Fibroblast of mammary gland (primary cell): ENCODE measurements around the gene PCED1A.

Source experiments
- DNase-seq: peaks from one replicate; pipeline ENCODE4 v3.0.0-alpha.2; 2010; ENCODE audit warnings: low read depth
- H3K4me3 ChIP-seq: 2 replicates; pipeline ENCODE4 v1.5.1; 2011; ENCODE audit warnings: low read depth, mild to moderate bottlenecking, low read length, moderate library complexity; ENCODE audit not compliant: control insufficient read depth
- TF ChIP-seq, protein P1 (sequence below): conservative IDR thresholded peaks from 2 replicates; pipeline ENCODE4 v1.5.1; 2011; ENCODE audit warnings: low read depth, low read length, inconsistent platforms; ENCODE audit not compliant: control insufficient read depth, insufficient read depth

PCED1A gene

DNA sequence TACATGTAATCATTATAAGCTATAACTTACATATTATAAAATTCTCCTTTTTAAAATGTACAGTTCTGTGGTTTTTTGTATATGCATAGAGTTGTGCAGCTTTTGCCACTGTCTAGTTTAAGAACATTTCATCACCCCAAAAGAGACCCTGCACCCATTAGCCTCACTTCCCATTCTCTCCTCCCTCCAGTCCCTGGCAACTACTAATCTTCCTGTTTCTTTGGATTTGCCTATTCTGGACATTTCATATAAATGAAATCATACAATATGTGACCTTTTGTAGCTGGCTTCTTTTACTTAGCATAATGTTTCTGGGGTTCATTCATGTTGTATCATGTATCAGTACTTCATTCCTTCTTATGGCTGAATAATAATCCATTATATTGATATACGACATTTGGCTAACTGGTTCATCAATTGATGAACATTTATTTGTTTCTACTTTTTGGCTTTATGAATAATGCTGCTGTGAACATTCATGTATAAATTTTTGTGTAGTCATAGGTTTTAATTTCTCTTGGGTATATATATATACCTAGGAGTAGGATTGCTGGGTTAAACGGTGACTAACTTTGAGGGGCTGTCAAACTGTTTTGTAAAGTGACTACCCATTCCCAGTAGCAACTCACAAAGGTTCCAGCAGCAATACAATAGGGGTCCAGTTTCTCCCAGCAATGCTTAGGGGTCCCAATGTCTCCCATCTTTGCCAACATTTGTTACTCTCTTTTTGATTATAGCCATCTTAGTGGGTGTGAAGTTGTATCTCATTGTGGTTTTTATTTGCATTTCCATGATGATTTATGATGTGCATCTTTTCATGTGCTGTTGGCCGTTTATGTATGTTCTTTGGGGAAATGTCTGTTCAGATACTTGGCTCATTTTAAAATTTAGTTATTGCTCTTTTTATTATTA lies 43.5 kb upstream of the PCED1A start:
- H3K4me3 ChIP-seq: no peak overlapping the region
- TF ChIP-seq, protein P1, sequence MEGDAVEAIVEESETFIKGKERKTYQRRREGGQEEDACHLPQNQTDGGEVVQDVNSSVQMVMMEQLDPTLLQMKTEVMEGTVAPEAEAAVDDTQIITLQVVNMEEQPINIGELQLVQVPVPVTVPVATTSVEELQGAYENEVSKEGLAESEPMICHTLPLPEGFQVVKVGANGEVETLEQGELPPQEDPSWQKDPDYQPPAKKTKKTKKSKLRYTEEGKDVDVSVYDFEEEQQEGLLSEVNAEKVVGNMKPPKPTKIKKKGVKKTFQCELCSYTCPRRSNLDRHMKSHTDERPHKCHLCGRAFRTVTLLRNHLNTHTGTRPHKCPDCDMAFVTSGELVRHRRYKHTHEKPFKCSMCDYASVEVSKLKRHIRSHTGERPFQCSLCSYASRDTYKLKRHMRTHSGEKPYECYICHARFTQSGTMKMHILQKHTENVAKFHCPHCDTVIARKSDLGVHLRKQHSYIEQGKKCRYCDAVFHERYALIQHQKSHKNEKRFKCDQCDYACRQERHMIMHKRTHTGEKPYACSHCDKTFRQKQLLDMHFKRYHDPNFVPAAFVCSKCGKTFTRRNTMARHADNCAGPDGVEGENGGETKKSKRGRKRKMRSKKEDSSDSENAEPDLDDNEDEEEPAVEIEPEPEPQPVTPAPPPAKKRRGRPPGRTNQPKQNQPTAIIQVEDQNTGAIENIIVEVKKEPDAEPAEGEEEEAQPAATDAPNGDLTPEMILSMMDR: no peak

DNA sequence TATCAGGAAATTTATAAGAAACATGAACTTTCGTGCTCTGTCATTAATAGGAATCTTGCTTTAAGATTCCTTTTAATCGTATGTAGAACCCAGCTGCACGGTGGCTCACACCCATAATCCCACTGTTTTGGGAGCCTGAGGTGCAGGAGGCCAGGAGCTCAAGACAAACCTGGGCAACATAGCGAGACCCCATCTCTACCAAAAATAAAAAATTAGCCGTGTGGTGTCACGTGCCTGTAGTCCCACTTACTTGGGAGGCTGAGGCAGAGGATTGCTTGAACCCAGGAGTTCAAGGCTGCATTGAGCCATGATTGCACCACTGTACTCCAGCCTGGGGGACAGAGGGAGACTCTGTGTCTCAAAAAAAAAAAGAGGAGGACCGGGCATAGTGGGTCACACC lies 40.2 kb upstream of the PCED1A start:
- no peak for DNase-seq
- no peak overlapping the region for H3K4me3 ChIP-seq
- TF ChIP-seq, protein P1: no peak

More for the DNA sequence above, 43.5 kb upstream of the PCED1A start:
- DNase-seq: no peak

DNA sequence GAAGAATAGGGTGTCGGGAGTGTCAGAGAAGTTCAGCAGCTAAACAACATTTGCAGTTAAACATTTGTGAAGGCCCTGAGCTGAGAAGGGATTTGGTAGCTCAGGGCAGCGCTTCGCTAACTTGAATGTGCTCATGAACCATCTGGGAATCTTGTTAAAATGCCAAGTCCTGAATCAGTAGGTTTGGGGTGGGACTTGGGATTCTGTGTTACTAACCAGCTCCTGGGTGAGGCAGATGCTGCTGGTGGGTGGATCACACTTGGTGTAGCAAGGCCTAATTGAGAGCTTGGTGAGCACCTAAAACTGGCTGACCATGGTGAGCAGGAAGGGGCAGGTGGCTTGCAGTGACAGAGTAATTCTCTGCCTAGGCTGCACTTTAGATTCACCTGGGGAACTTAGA lies 38.7 kb upstream of the PCED1A start:
- DNase-seq: peak; percentile 95
- TF ChIP-seq, protein P1: no peak
- no peak overlapping the region for H3K4me3 ChIP-seq

DNA sequence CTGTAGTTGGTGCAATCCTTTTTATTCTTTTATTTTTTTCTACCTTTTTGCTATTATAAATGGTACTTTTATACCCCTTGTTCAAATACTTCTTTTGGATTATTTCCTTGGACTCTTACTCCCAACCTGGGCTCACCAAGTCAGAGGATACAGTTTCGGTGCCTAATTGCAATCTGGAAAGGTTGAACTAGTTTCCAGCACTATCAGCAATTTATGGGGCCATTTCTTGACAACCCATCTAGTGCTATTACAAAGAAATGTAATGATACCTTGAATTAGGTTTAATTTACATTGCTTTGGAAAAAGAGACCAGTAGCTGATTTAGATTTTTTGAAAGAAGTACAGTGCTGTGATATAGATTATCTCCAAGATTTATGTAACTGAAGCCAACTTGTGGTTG lies 38.1 kb upstream of the PCED1A start:
- no peak overlapping the region for H3K4me3 ChIP-seq
- DNase-seq: no peak
- TF ChIP-seq, protein P1: no peak

DNA sequence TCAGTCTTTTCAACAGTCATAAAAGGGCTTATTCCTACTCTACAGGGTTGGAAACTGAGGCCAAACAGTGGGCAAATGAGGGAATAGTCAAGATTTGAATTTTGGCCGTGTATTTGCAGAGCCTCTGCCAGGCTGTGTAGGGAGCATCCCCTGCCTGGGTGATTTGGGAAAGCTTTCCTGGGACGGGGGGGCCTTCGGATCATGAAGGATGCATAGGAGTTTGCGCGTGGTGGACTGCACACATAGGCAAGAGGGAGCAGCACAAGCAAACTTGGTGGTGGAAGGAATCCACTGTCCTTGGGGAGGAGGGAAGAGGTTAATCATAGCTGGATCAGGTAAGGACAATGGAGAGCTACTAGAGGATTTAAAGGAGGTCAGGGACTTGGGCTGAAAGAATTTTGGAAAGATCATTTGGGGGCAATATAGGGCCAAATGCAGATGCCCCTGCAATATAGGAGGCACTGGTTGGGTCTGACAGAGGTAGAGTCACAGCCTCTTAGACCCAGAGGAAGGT lies 35.3 kb upstream of the PCED1A start:
- DNase-seq: no peak
- TF ChIP-seq, protein P1: no peak
- no peak overlapping the region for H3K4me3 ChIP-seq

DNA sequence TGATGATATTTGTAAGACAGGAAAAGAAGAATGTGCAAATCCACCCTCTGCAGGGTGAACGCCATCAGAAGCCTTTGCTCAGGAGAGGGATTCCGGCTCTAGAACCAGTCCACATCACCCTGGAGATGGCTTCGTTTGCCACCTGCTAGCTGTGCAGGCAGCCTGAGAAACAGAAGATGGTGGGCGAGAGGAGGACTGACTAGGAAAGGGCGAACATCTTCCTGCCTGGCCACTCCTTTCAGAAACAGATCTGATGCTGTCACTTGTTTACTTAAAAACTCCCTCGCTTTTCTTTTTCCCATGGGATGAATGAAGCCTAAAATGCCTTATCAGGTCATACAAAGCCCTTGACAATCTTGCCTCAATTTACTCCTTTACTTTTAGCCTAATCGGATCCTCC lies 34.0 kb upstream of the PCED1A start:
- H3K4me3 ChIP-seq: peak overlapping the region; percentile 76
- TF ChIP-seq, protein P1: no peak
- DNase-seq: peak; percentile 38

DNA sequence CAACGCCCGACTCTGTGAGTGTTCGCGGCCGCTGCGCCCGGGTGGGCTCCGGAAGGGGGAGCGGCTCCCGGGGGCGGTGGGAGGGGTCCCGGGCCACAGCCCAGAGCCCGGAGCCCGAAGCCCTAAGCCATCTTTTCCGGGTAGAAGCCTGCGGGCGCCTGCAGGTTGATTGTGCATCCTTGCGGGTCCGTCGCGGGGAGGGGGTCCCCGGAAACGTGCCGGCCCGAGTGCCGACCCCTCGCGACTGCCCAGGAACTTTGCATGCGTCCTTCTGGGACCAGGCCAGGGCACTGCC lies 33.2 kb upstream of the PCED1A start:
- peak overlapping the region; percentile 76 for H3K4me3 ChIP-seq
- TF ChIP-seq, protein P1: no peak
- peak; percentile 32 for DNase-seq
